Activated CD4-positive, alpha-beta T cell treated with anti-CD3 and anti-CD28 coated beads, Interleukin-2, amount 10 ng/mL, durations not matched to agents 7 days and 5 days (primary cell): ENCODE measurements around the gene DEFB121. TPM values are rescaled to one million over a fixed set of nuclear protein-coding genes. Genes with fewer than 3 reads are reported as not detected.
"Not testable (repeated sequence)": the region's sequence is repeated elsewhere in the genome, so short reads cannot be mapped to it uniquely, and the experiment has no call there.

Source experiments
- CTCF ChIA-PET: fragments of 350-600 bp; sonication (Branson Sonifier 250); formaldehyde crosslinking; loops from one replicate; lab custom pipeline; 2021; ENCODE audit warnings: antibody characterized with exemption; lab: Charles Lee
- POLR2A ChIA-PET: fragments of 350-600 bp; sonication (Branson Sonifier 250); formaldehyde crosslinking; loops from one replicate; lab custom pipeline; 2021; ENCODE audit warnings: antibody characterized with exemption; lab: Charles Lee
- DNase-seq: peaks from one replicate; pipeline ENCODE4 v3.0.0-alpha.2; 2020
- H3K27ac Mint-ChIP-seq: one replicate; pipeline ENCODE4 v1.8.0; 2021; ENCODE audit warnings: mild to moderate bottlenecking, moderate library complexity, mixed read lengths
- H3K27me3 Mint-ChIP-seq: one replicate; pipeline ENCODE4 v1.8.0; 2021; ENCODE audit warnings: mixed read lengths
- H3K36me3 Mint-ChIP-seq: one replicate; pipeline ENCODE4 v1.8.0; 2021; ENCODE audit warnings: low read depth, mixed read lengths
- H3K4me1 Mint-ChIP-seq: one replicate; pipeline ENCODE4 v1.8.0; 2021; ENCODE audit warnings: mixed read lengths
- H3K4me3 Mint-ChIP-seq: one replicate; pipeline ENCODE4 v1.8.0; 2021; ENCODE audit warnings: mild to moderate bottlenecking, moderate library complexity, mixed read lengths
- H3K9me3 Mint-ChIP-seq: one replicate; pipeline ENCODE4 v1.8.0; 2021; ENCODE audit warnings: mixed read lengths
- total RNA-seq, 2 experiments: library from RNA; stranded (reverse); gene quantifications; one replicate each; pipeline ENCODE4 v1.2.3, GENCODE V29; 2021

DEFB121 gene
- total RNA-seq, 2 experiments from 2014 or later, result not detected

DNA sequence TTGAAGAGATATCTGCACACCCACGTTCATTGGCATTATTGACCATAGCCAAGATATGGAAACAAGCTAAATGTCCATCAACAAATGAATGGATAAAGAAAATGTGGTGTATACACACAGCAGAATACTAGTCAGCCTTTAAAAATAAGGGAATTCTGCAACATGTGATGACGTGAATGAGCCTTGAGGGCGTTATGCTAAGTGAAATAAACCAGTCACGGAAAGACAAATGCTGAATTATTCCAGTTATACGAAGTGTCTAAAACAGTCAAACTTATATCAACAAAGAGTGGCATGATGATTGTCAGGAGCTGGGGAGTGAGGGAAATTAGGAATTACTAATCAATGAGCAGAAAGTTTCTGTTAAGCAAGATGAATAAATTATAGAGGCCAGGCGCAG lies 8.4 kb upstream of the DEFB121 start:
- Mint-ChIP-seq H3K4me1 (no peaks in the 10 kb centered on the region), H3K36me3 (no peaks in the 10 kb centered on the region), H3K27ac (no peak overlapping the region), H3K27me3 (peaks cover 5% of the 10 kb centered on the region), H3K4me3 (no peak overlapping the region), H3K9me3 (no peaks in the 10 kb centered on the region)
- ChIA-PET CTCF (no interaction called here), POLR2A (no interaction called here)
- no peak for DNase-seq

DNA sequence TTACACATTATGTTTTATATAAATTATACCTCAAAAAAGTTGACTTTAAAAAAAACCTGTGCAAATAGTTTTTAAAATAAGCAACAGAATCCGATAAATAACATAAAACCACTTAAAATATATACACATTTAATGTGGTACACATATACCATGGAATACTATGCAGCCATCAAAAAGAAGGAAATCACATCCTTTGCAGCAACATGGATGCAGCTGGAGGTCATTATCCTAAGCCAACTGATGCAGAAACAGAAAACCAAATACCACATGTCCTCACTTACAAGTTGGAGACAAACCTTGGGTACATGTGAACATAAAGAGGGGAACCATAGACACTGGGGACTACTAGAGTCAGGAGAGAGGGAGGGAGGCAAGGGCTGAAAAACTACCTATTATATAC lies 4.0 kb upstream of the DEFB121 start:
- ChIA-PET CTCF (no interaction called here), POLR2A (no interaction called here)
- H3K9me3 Mint-ChIP-seq, result no peaks in the 10 kb centered on the region
- no peaks in the 10 kb centered on the region for H3K4me1 Mint-ChIP-seq
- no peak overlapping the region for H3K27ac Mint-ChIP-seq
- no peaks in the 10 kb centered on the region for H3K36me3 Mint-ChIP-seq
- H3K4me3 Mint-ChIP-seq, result no peak overlapping the region
- peaks cover 5% of the 10 kb centered on the region for H3K27me3 Mint-ChIP-seq
- no peak for DNase-seq

DNA sequence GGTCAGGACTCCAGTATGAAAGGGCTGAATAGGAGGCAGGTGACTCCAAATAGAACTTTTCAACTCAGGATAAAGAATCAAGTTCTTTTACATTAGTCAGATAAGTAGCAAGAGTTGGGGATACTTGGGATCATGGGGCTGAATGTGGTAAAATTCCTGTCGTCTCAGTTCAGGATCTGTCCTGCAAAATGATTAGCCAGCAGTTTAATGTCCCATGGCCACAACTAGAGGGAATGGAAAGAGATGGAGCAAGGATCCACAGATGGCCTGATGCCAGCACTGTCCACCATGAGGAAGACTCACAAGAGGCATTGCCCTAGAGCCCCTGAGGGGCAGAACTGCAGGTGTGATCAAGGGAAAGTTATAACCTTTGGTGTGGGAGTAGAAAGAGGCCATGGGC lies 2.1 kb downstream of the DEFB121 start:
- POLR2A ChIA-PET, result no interaction called here
- DNase-seq, result no peak
- Mint-ChIP-seq H3K27me3 (no peaks in the 10 kb centered on the region), H3K4me1 (no peaks in the 10 kb centered on the region), H3K27ac (no peak overlapping the region), H3K4me3 (no peak overlapping the region), H3K36me3 (no peaks in the 10 kb centered on the region), H3K9me3 (no peaks in the 10 kb centered on the region)
- CTCF ChIA-PET, result interaction anchor here (0.5 kb wide), 1 partner anchor 17 kb away, joined by 3 read pairs; no protein-coding TSS in a partner anchor

DNA sequence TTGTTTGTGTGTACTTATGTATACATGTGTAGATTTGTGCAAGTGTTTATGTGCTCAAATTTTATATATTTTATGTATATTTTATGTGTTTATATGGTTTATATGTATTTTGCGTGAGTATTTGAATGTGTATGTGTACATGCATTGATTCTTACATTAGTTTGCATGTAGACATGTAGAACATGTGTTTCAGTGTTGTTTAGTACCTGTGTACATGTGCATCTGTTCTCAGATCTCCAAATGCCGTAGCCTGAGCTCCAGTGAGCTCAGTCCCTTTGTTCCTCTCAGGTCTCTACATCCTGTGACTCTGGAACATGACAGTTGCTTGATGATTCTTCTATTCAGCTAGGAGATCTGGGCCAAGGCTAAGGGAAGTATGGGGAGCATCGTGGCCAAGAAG lies 11.1 kb downstream of the DEFB121 start:
- H3K9me3 Mint-ChIP-seq, result no peaks in the 10 kb centered on the region
- POLR2A ChIA-PET, result no interaction called here
- CTCF ChIA-PET, result no interaction called here
- H3K27ac Mint-ChIP-seq, result no peak overlapping the region
- H3K4me1 Mint-ChIP-seq, result no peaks in the 10 kb centered on the region
- H3K27me3 Mint-ChIP-seq, result peaks cover 2% of the 10 kb centered on the region
- H3K36me3 Mint-ChIP-seq, result no peaks in the 10 kb centered on the region
- no peak overlapping the region for H3K4me3 Mint-ChIP-seq
- no peak for DNase-seq

DNA sequence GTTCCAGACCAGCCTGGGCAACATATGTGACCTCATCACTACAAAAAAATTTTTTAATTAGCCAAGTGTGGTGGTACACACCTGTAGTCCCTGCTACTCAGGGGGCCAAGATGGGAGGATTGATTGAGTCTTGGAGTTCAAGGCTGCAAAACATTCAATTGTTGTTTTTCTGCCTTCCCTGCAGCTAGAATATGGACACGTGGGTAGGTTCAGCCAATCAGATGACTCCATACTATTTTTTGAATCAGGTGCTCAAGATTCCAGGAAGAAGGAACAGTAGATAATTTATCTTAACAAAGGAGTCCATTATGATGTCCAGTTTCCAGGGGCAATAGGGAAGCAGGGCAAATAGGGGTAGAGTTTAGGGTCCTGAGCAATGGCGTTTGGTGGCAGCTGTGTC lies 13.2 kb downstream of the DEFB121 start:
- ChIA-PET CTCF (no interaction called here), POLR2A (no interaction called here)
- DNase-seq, result no peak
- Mint-ChIP-seq H3K4me1 (no peaks in the 10 kb centered on the region), H3K36me3 (no peaks in the 10 kb centered on the region), H3K4me3 (no peak overlapping the region), H3K27ac (no peak overlapping the region), H3K9me3 (no peaks in the 10 kb centered on the region), H3K27me3 (peaks cover 2% of the 10 kb centered on the region)

DNA sequence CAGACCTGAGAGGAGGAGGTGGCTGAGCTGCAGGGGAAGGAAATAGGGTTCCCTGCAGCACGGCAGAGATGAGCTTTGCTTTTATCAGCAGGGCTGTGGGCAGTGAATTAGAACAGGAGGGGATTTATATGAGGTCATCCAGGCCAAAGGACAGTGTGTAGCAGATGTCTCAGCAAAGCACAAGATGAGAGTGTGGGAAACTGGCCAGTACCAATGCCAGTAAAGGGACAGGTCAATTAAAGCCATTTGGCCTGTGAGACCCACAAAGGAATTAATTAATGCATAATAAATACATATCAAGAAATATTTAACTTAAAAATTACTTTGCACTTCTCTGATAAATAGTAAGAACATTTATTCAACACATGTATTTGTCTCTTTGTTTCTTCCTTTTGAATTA lies 15.5 kb downstream of the DEFB121 start, which contains the start of gene DEFB119:
Gene DEFB119, minus strand, starts transcription at position 101 of the 400 bp plus-strand sequence. CDS start 107 bp downstream, outside the sequence.
- Mint-ChIP-seq H3K27ac (no peak within 1 kb of the TSS), H3K36me3 (no peaks in the 10 kb centered on the region), H3K4me3 (no peak within 1 kb of the TSS), H3K4me1 (no peaks in the 10 kb centered on the region), H3K9me3 (no peaks in the 10 kb centered on the region), H3K27me3 (peaks cover 2% of the 10 kb centered on the region)
- POLR2A ChIA-PET, result no interaction called here
- DNase-seq, result no peak
- CTCF ChIA-PET, result no interaction called here

DNA sequence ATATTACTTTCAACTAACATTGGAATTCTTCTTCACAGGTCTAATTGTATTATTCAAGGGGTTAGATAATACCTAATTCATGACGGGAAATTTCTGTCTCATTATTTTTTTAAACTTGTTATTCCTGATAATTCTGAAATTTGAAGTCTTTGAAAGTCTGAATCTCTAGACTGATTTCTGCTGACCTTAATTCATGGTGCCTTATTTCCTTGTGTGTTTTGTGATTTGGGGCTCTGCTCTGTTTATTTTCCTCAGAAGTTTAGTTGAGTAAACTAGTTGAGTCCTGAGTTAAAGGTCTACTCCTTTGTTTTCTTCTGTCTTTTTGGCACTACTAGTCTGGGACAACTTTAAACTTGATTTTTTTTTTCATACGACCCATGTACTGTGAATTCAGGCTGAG lies 31.7 kb downstream of the DEFB121 start:
- no peaks in the 10 kb centered on the region for H3K36me3 Mint-ChIP-seq
- no peak overlapping the region for H3K27ac Mint-ChIP-seq
- no peaks in the 10 kb centered on the region for H3K4me1 Mint-ChIP-seq

DNA sequence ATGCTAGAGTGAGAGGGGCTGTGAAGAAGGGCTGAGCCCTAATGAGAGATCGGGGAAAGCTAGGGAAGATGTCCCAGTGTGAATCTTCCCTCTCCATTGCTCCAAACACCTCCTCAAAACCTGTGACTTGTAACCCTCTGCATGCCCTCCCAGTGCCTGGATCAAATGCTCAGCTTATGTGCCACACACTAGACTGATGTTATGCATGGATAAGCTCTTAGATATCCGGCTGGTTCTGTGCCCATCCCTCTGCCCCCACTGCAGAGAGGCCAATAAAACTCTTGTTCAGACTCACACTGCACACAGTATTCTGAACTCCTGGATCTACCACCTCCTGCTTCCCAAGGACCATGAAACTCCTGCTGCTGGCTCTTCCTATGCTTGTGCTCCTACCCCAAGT lies 37.7 kb downstream of the DEFB121 start, which contains the start of gene DEFB118:
Gene DEFB118, plus strand, starts transcription at position 301 of the 400 bp plus-strand sequence. Its CDS starts 50 bp downstream, at position 351.
- Mint-ChIP-seq H3K9me3 (peaks cover 5% of the 10 kb centered on the region), H3K27me3 (no peaks in the 10 kb centered on the region), H3K4me3 (no peak within 1 kb of the TSS), H3K27ac (no peak within 1 kb of the TSS), H3K36me3 (no peaks in the 10 kb centered on the region), H3K4me1 (no peaks in the 10 kb centered on the region)
- ChIA-PET POLR2A (no interaction called here), CTCF (no interaction called here)
- DNase-seq, result no peak

More for the DNA sequence above, 31.7 kb downstream of the DEFB121 start:
- Mint-ChIP-seq H3K9me3 (no peaks in the 10 kb centered on the region), H3K27me3 (no peaks in the 10 kb centered on the region), H3K4me3 (no peak overlapping the region)
- ChIA-PET POLR2A (no interaction called here), CTCF (no interaction called here)
- DNase-seq, result no peak

DNA sequence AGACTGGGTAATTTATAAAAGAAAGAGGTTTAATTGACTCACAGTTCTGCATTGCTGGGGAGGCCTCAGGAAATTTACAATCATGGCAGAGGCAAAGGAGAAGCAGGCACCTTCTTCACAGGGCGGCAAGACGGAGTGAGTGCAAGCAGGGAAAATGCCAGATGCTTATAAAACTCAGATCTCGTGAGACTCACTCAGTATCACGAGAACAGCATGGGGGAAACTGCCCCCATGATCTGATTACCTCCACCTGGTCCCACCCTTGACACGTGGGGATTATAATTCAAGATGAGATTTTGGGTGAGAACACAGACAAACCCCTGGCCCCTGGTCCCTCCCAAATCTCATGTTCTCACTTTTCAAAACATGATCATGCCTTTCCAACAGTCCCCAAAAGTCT lies 41.7 kb downstream of the DEFB121 start:
- H3K27ac Mint-ChIP-seq, H3K4me1 Mint-ChIP-seq, CTCF ChIA-PET, DNase-seq, H3K36me3 Mint-ChIP-seq, H3K4me3 Mint-ChIP-seq, H3K27me3 Mint-ChIP-seq, POLR2A ChIA-PET, H3K9me3 Mint-ChIP-seq: not testable (repeated sequence)

DNA sequence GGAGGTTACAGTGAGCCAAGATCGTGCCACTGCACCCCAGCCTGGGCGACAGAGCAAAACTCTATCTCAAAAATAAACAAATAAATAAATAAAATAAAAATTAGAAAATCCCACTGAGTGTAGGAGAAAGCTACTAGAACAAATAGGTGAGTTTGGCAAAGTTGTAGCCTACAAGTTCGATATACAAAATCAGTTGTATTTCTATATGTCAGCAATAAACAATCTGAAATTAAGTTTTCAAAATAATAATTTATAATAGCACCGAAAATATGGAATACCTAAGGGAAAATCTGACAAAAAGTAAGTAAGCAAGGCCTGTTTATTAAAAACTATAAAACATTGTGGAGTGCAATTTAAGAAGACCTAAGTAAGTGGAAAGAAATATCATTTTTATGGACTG lies 42.7 kb downstream of the DEFB121 start:
- Mint-ChIP-seq H3K4me1 (no peaks in the 10 kb centered on the region), H3K27me3 (no peaks in the 10 kb centered on the region), H3K36me3 (no peaks in the 10 kb centered on the region), H3K27ac (no peak overlapping the region), H3K4me3 (no peak overlapping the region), H3K9me3 (peaks cover 5% of the 10 kb centered on the region)
- ChIA-PET CTCF (no interaction called here), POLR2A (no interaction called here)
- no peak for DNase-seq

DNA sequence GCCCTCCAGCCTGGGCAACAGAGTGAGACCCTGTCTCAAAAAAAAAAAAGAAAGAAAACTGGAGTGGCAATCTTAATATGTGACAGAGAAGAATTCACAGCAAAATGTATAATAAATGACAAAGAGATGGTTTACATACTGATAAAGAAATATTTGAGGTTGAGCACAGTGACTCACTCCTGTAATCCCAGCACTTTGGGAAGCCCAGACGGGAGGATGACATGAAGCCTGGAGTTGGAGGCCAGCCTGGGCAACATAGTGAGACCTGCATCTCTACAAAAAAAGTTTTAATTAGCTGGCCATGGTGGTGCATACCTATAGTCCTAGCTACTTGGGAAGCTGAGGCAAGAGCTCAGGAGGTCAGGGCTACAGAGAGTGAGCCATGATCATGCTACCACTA lies 50.0 kb downstream of the DEFB121 start:
- Mint-ChIP-seq H3K4me1 (no peaks in the 10 kb centered on the region), H3K36me3 (no peaks in the 10 kb centered on the region), H3K27me3 (no peaks in the 10 kb centered on the region), H3K9me3 (no peaks in the 10 kb centered on the region), H3K27ac (no peak overlapping the region), H3K4me3 (no peak overlapping the region)
- POLR2A ChIA-PET, result no interaction called here
- DNase-seq, result no peak
- CTCF ChIA-PET, result no interaction called here

Other genes with a start within 250 kb of the DEFB121 start
- gene DEFB115, start 148.6 kb downstream of the DEFB121 start, total RNA-seq, result not detected
- not detected for gene DEFB116, start 97.6 kb downstream of the DEFB121 start, total RNA-seq
- gene DEFB118, start 37.6 kb downstream of the DEFB121 start, total RNA-seq, result not detected
- not detected for gene DEFB119, start 15.6 kb downstream of the DEFB121 start, total RNA-seq
- not detected for gene DEFB123, start 34.4 kb upstream of the DEFB121 start, total RNA-seq
- not detected for gene DEFB124, start 68.9 kb upstream of the DEFB121 start, total RNA-seq
- gene REM1, start 69.1 kb upstream of the DEFB121 start, total RNA-seq, result not detected
- 100 to 1,000 TPM; 137 to 146 TPM for gene HM13, start 108.2 kb upstream of the DEFB121 start, total RNA-seq
- gene ID1, start 199.1 kb upstream of the DEFB121 start, total RNA-seq, result 1 to 10 TPM in 1 of 2 experiments, under 1 TPM in 1; 0.85 to 1.4 TPM
- gene COX4I2, start 231.7 kb upstream of the DEFB121 start, total RNA-seq, result not detected